OCI-LY3 (cell line): ENCODE data around the gene IPPK.
A peak's percentile ranks its signal among the peaks of the same experiment; 100 is the strongest.

Source experiments
- H2AFZ ChIP-seq: fragments of 200-600, 300-600 bp; shearing (Covaris generic); 2 replicates; pipeline ENCODE4 v1.6.0; 2014; ENCODE audit warnings: antibody characterized with exemption, low read depth, low read length
- H3K27ac ChIP-seq: fragments of 200-600, 300-600 bp; sonication (generic); 2 replicates; pipeline ENCODE4 v1.5.1; 2014; ENCODE audit warnings: mild to moderate bottlenecking, low read length, moderate library complexity, mixed read lengths
- H3K27me3 ChIP-seq: fragments of 200-600, 300-600 bp; sonication (generic); 2 replicates; pipeline ENCODE4 v1.6.1; 2014; ENCODE audit warnings: low read depth, low read length, mixed read lengths
- H3K36me3 ChIP-seq: fragments of 200-600, 300-600 bp; sonication (generic); replicated peaks from 2 replicates; pipeline ENCODE3; 2014; ENCODE audit warnings: low read depth, low read length, mixed read lengths
- H3K4me1 ChIP-seq: fragments of 300-600, 200-600 bp; sonication (generic); 2 replicates; pipeline ENCODE4 v1.6.1; 2014; ENCODE audit warnings: low read length, mixed read lengths
- H3K4me2 ChIP-seq: fragments of 200-600, 300-600 bp; sonication (generic); 2 replicates; pipeline ENCODE4 v1.6.1; 2014; ENCODE audit warnings: low read length, mixed read lengths
- H3K4me3 ChIP-seq: fragments of 300-600, 200-600 bp; sonication (generic); 2 replicates; pipeline ENCODE4 v1.5.1; 2014; ENCODE audit warnings: antibody characterized with exemption, mild to moderate bottlenecking, low read length, moderate library complexity
- H3K79me2 ChIP-seq: fragments of 300-600, 200-600 bp; shearing (Covaris generic); 2 replicates; pipeline ENCODE4 v1.6.1; 2014; ENCODE audit warnings: mild to moderate bottlenecking, low read length, mixed read lengths
- H3K9ac ChIP-seq: fragments of 300-600, 200-600 bp; shearing (Covaris generic); 2 replicates; pipeline ENCODE4 v1.6.0; 2014; ENCODE audit warnings: mild to moderate bottlenecking, low read length, moderate library complexity
- H3K9me3 ChIP-seq: fragments of 200-600, 300-600 bp; shearing (Covaris generic); 2 replicates; pipeline ENCODE4 v1.6.1; 2014; ENCODE audit warnings: low read length, mixed read lengths; ENCODE audit not compliant: insufficient read depth
- H4K20me1 ChIP-seq: fragments of 200-600, 300-600 bp; sonication (generic); 2 replicates; pipeline ENCODE4 v1.6.1; 2016; ENCODE audit warnings: low read length, mixed read lengths; ENCODE audit not compliant: insufficient read depth
- CTCF ChIP-seq: fragments of 200-600, 300-600 bp; sonication (generic); IDR thresholded peaks from 2 replicates; pipeline ENCODE4 v1.5.1; 2014; ENCODE audit warnings: antibody characterized with exemption, low read length, low read depth
- EZH2phosphoT487 ChIP-seq: fragments of 200-600 bp; shearing (Covaris generic); IDR thresholded peaks from 2 replicates; pipeline ENCODE4 v1.6.1; 2018; ENCODE audit warnings: antibody characterized with exemption, mixed run types, low read depth

Gene IPPK

GRCh38 chr9:92709240-92709639, 39.3 kb upstream of the IPPK start:
- Histone ChIP-seq H4K20me1 (no peaks in the 10 kb centered on the region), H2AFZ (no peak overlapping the region), H3K27me3 (no peaks in the 10 kb centered on the region), H3K4me1 (peaks cover 15% of the 10 kb centered on the region), H3K4me3 (no peak overlapping the region), H3K79me2 (no peaks in the 10 kb centered on the region), H3K27ac (no peak overlapping the region), H3K9me3 (no peaks in the 10 kb centered on the region), H3K36me3 (peaks cover 22% of the 10 kb centered on the region), H3K4me2 (no peak overlapping the region), H3K9ac (no peak overlapping the region)
- no peak for TF ChIP-seq CTCF
- TF ChIP-seq EZH2phosphoT487: no peak

- Histone ChIP-seq H2AFZ (no peak overlapping the region), H3K27me3 (no peaks in the 10 kb centered on the region), H3K4me3 (no peak overlapping the region), H3K9me3 (no peaks in the 10 kb centered on the region), H3K4me1 (peaks cover 15% of the 10 kb centered on the region), H3K27ac (no peak overlapping the region), H3K4me2 (no peak overlapping the region), H3K9ac (no peak overlapping the region), H3K79me2 (no peaks in the 10 kb centered on the region), H3K36me3 (peaks cover 17% of the 10 kb centered on the region), H4K20me1 (no peaks in the 10 kb centered on the region)
- TF ChIP-seq CTCF (no peak), EZH2phosphoT487 (no peak)
These were observed 37.6 kb upstream of the IPPK start for GRCh38 chr9:92707530-92707929.

GRCh38 chr9:92706218-92706940, 36.4 kb upstream of the IPPK start:
- Histone ChIP-seq H3K9me3 (no peaks in the 10 kb centered on the region), H3K9ac (no peak overlapping the region), H3K4me1 (peaks cover 7% of the 10 kb centered on the region), H3K27me3 (no peaks in the 10 kb centered on the region), H3K27ac (no peak overlapping the region), H2AFZ (no peak overlapping the region), H3K4me2 (no peak overlapping the region), H3K79me2 (no peaks in the 10 kb centered on the region), H3K4me3 (no peak overlapping the region), H3K36me3 (peaks cover 10% of the 10 kb centered on the region), H4K20me1 (no peaks in the 10 kb centered on the region)
- no peak for TF ChIP-seq EZH2phosphoT487
- peak; percentile 66 for TF ChIP-seq CTCF

DNA sequence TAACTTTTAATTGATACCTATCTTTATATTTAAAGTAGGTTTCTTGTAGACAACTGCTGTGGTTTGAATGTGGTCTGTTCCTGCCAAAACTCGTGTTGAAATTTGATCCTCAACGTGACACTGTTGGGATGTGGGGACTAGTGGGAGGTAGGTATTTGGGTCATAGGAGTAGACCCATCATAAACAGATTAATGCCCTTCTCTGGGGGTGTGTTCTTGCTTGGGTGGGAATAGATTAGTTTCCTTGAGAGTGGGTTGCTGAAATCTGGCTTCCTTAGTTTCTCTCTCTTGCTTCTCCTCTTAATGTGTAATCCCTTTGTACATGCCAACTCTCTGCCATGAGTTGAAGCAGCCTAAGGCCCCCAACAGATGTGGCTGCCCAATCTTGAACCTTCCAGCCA, 34.6 kb upstream of the IPPK start:
- Histone ChIP-seq H3K9me3 (no peaks in the 10 kb centered on the region), H3K79me2 (no peaks in the 10 kb centered on the region), H2AFZ (no peak overlapping the region), H3K27ac (no peak overlapping the region), H3K9ac (no peak overlapping the region), H4K20me1 (no peaks in the 10 kb centered on the region), H3K36me3 (no peaks in the 10 kb centered on the region), H3K27me3 (no peaks in the 10 kb centered on the region), H3K4me3 (no peak overlapping the region), H3K4me1 (peaks cover 7% of the 10 kb centered on the region), H3K4me2 (no peak overlapping the region)
- TF ChIP-seq EZH2phosphoT487: no peak
- TF ChIP-seq CTCF: no peak
